HG03565 (cell line): ENCODE measurements around the gene SLC25A28.

Source experiments
- ATAC-seq: cut with Tn5 transposase; IDR thresholded peaks from one replicate; pipeline ENCODE4 v1.9.1; 2021; ENCODE audit warnings: mild to moderate bottlenecking, moderate library complexity; ENCODE audit not compliant: unreplicated experiment

SLC25A28 gene

GRCh38 chr10:99619851-99620710 lies at the start of gene SLC25A28:
Gene SLC25A28, minus strand, starts transcription at chr10:99620439. Its CDS starts 104 bp downstream, at chr10:99620335.
- ATAC-seq, result no peak

GRCh38 chr10:99667108-99667751 lies 47.0 kb upstream of the SLC25A28 start:
- no peak for ATAC-seq

- ATAC-seq, result no peak
Measured at GRCh38 chr10:99665304-99665703, 45.1 kb upstream of the SLC25A28 start.

GRCh38 chr10:99661377-99661763 lies 41.1 kb upstream of the SLC25A28 start:
- no peak for ATAC-seq

- ATAC-seq, result no peak
Measured at GRCh38 chr10:99660662-99661376, 40.6 kb upstream of the SLC25A28 start.

- no peak for ATAC-seq
Measured at GRCh38 chr10:99659868-99660366, 39.7 kb upstream of the SLC25A28 start.

GRCh38 chr10:99659031-99659867 lies 39.0 kb upstream of the SLC25A28 start, which contains the start of gene ENTPD7:
Gene ENTPD7, plus strand, starts transcription at chr10:99659509. Its CDS starts 448 bp downstream, at chr10:99659957.
- ATAC-seq, result peak; percentile 99

GRCh38 chr10:99658622-99659030 lies 38.4 kb upstream of the SLC25A28 start:
- no peak for ATAC-seq

- ATAC-seq, result no peak
Measured at GRCh38 chr10:99656199-99657064, 36.2 kb upstream of the SLC25A28 start.

GRCh38 chr10:99654390-99655175 lies 34.3 kb upstream of the SLC25A28 start:
- ATAC-seq, result no peak

- ATAC-seq, result no peak
Measured at GRCh38 chr10:99652800-99653390, 32.7 kb upstream of the SLC25A28 start.

- no peak for ATAC-seq
Measured at GRCh38 chr10:99648717-99649116, 28.5 kb upstream of the SLC25A28 start.

- no peak for ATAC-seq
Measured at GRCh38 chr10:99647601-99648151, 27.4 kb upstream of the SLC25A28 start.

- no peak for ATAC-seq
Measured at GRCh38 chr10:99633832-99634231, 13.6 kb upstream of the SLC25A28 start.

- ATAC-seq, result no peak
Measured at GRCh38 chr10:99631496-99631895, 11.3 kb upstream of the SLC25A28 start.

GRCh38 chr10:99630991-99631390 lies 10.8 kb upstream of the SLC25A28 start:
- no peak for ATAC-seq

- ATAC-seq, result no peak
Measured at GRCh38 chr10:99630433-99630832, 10.2 kb upstream of the SLC25A28 start.

GRCh38 chr10:99629625-99629978 lies 9.4 kb upstream of the SLC25A28 start:
- peak; percentile 46 for ATAC-seq
